SK-N-MC (cell line): ENCODE data around the gene ITGAD.
"Not testable (repeated sequence)": the region's sequence is repeated elsewhere in the genome, so short reads cannot be mapped to it uniquely, and the experiment has no call there.

Source experiments
- DNase-seq: peaks from one replicate; pipeline ENCODE4 v3.0.0-alpha.2; 2011; ENCODE audit warnings: low read depth, low spot score
- H3K27ac ChIP-seq: fragments of 200-600 bp; sonication (generic); 2 replicates; pipeline ENCODE4 v1.5.1; 2016; ENCODE audit warnings: mixed run types
- H3K36me3 ChIP-seq: fragments of 200-600 bp; sonication (generic); 2 replicates; pipeline ENCODE4 v1.6.1; 2017; ENCODE audit warnings: antibody characterized with exemption, low read length, mixed read lengths; ENCODE audit not compliant: insufficient read depth
- H3K4me3 ChIP-seq: fragments of 200-600 bp; sonication (generic); 2 replicates; pipeline ENCODE4 v1.5.1; 2016
- H3K9ac ChIP-seq: fragments of 200-600 bp; sonication (generic); 2 replicates; pipeline ENCODE4 v1.8.0; 2017; ENCODE audit warnings: mixed run types, mixed read lengths; ENCODE audit not compliant: insufficient read length
- H3K9me3 ChIP-seq: fragments of 200-600 bp; sonication (generic); 2 replicates; pipeline ENCODE4 v1.6.1; 2017; ENCODE audit warnings: low read depth, mild to moderate bottlenecking, antibody characterized with exemption, low read length, moderate library complexity, mixed read lengths
- EZH2 ChIP-seq: fragments of 200-600 bp; sonication (generic); IDR thresholded peaks from one replicate; pipeline ENCODE4 v1.6.1; 2017; ENCODE audit warnings: antibody characterized with exemption
- FOXP2 ChIP-seq: optimal IDR thresholded peaks from 2 replicates; pipeline ENCODE3; 2011; ENCODE audit warnings: mild to moderate bottlenecking, moderate library complexity; ENCODE audit not compliant: insufficient read depth; ENCODE audit errors: extremely low read length, control extremely low read depth
- POLR2AphosphoS5 ChIP-seq: IDR thresholded peaks from 2 replicates; pipeline ENCODE4 v1.6.1; 2012; ENCODE audit warnings: mild to moderate bottlenecking, low read depth, low read length, borderline replicate concordance

Gene ITGAD

GRCh38 chr16:31407406-31407805 is 14.3 kb downstream of the ITGAD start:
- Histone ChIP-seq H3K27ac (no peak overlapping the region), H3K36me3 (no peaks in the 10 kb centered on the region), H3K9me3 (no peaks in the 10 kb centered on the region), H3K9ac (no peak overlapping the region), H3K4me3 (no peak overlapping the region)
- TF ChIP-seq FOXP2, result no peak
- no peak for TF ChIP-seq POLR2AphosphoS5
- no peak for DNase-seq

- H3K9me3 ChIP-seq, result no peaks in the 10 kb centered on the region
- DNase-seq, result no peak
- no peak overlapping the region for H3K9ac ChIP-seq
- no peaks in the 10 kb centered on the region for H3K36me3 ChIP-seq
- TF ChIP-seq FOXP2 (no peak), POLR2AphosphoS5 (no peak), EZH2 (no peak)
- no peak overlapping the region for H3K4me3 ChIP-seq
- H3K27ac ChIP-seq, result no peak overlapping the region
These were observed 16.3 kb downstream of the ITGAD start for GRCh38 chr16:31409433-31409832.

- no peak overlapping the region for H3K4me3 ChIP-seq
- H3K27ac ChIP-seq, result no peak overlapping the region
These were observed 16.9 kb downstream of the ITGAD start for GRCh38 chr16:31410082-31410481.

DNA sequence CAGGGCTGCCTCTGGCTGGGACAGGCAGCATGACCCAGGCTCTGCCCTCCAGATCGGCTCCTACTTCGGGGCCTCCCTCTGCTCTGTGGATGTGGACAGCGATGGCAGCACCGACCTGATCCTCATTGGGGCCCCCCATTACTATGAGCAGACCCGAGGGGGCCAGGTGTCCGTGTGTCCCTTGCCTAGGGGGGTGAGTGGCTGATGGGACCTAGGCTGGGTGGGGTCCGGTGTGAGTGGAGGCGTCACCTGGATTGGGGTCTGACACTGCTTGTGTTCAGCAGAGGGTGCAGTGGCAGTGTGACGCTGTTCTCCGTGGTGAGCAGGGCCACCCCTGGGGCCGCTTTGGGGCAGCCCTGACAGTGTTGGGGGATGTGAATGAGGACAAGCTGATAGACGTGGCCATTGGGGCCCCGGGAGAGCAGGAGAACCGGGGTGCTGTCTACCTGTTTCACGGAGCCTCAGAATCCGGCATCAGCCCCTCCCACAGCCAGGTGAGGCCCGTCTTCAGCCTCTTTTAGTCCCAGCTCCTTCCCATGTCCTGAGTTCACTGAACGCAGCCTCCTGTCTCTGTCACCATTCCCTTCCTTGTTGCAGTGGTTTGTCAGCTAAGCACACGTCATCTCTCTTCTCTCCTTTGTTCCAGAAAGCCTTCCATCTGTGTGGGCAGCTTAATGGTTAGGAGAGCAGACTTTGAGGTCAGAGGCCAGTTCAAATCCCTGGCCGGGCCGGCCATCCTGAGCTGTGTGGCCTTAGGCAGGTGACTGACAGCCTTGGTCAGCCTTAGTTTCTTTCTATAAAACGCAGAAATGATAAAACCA is 18.1 kb downstream of the ITGAD start:
- Histone ChIP-seq H3K36me3 (no peaks in the 10 kb centered on the region), H3K9me3 (no peaks in the 10 kb centered on the region), H3K4me3 (no peak overlapping the region), H3K27ac (no peak overlapping the region), H3K9ac (no peak overlapping the region)
- no peak for DNase-seq
- no peak for TF ChIP-seq FOXP2
- TF ChIP-seq EZH2, result no peak
- TF ChIP-seq POLR2AphosphoS5, result no peak

More at GRCh38 chr16:31410082-31410481, 16.9 kb downstream of the ITGAD start:
- H3K9me3 ChIP-seq, result no peaks in the 10 kb centered on the region
- no peak for TF ChIP-seq POLR2AphosphoS5
- no peak for TF ChIP-seq EZH2
- no peak overlapping the region for H3K9ac ChIP-seq
- DNase-seq, result no peak
- no peaks in the 10 kb centered on the region for H3K36me3 ChIP-seq

- no peaks in the 10 kb centered on the region for H3K36me3 ChIP-seq
- H3K4me3 ChIP-seq, result no peak overlapping the region
- no peaks in the 10 kb centered on the region for H3K9me3 ChIP-seq
- TF ChIP-seq POLR2AphosphoS5, result no peak
- TF ChIP-seq EZH2, result no peak
- no peak for TF ChIP-seq FOXP2
- no peak for DNase-seq
- no peak overlapping the region for H3K27ac ChIP-seq
- no peak overlapping the region for H3K9ac ChIP-seq
These were observed 19.6 kb downstream of the ITGAD start for GRCh38 chr16:31412750-31413149.

DNA sequence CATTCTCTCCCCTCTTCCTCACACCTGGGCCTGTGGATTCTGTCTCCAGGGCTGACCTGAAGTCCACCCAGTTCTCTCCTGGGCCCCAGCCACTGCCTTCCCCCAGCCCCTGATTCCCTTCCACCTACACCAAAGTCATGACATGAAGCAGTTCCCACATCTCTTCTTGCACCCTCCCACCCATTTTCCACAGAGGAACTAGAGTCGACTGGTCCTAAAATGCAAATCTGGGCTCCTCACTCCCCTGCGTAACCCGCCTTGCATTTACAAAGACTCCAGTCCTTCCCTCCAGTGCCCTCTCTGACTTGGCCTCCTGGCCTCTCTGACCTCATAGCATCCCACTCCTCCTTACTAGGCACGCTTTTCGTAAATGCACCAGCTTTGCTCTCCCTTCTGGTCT is 20.2 kb downstream of the ITGAD start:
- no peaks in the 10 kb centered on the region for H3K36me3 ChIP-seq
- no peak overlapping the region for H3K9ac ChIP-seq
- H3K9me3 ChIP-seq, result no peaks in the 10 kb centered on the region
- no peak for TF ChIP-seq POLR2AphosphoS5
- TF ChIP-seq EZH2, result no peak
- TF ChIP-seq FOXP2, result no peak
- H3K4me3 ChIP-seq, result no peak overlapping the region
- no peak overlapping the region for H3K27ac ChIP-seq
- no peak for DNase-seq

DNA sequence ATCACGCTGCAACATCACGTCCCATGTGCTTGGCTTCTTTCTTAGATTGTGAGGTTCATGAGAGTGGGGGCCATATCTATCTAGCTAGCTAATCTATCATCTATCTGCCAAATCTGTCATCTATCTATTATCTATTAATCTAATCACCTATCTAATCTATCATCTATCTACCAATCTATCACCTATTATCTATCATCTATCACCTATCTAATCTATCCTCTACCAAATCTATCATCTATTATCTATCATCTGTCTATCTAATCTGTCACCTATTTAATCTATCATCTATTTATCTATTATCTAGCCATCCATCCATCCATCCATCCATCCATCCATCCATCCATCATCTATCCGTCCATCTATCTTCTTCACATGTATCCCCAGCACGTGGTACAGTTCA is 20.8 kb downstream of the ITGAD start:
- Histone ChIP-seq H3K9ac (no peak overlapping the region), H3K9me3 (no peaks in the 10 kb centered on the region), H3K4me3 (no peak overlapping the region), H3K27ac (no peak overlapping the region), H3K36me3 (no peaks in the 10 kb centered on the region)
- TF ChIP-seq FOXP2 (no peak), POLR2AphosphoS5 (no peak), EZH2 (no peak)
- no peak for DNase-seq

- Histone ChIP-seq H3K27ac (no peak overlapping the region), H3K9ac (no peak overlapping the region), H3K4me3 (no peak overlapping the region), H3K9me3 (no peaks in the 10 kb centered on the region), H3K36me3 (no peaks in the 10 kb centered on the region)
- TF ChIP-seq FOXP2 (no peak), POLR2AphosphoS5 (no peak), EZH2 (no peak)
- DNase-seq, result no peak
These were observed 21.6 kb downstream of the ITGAD start for GRCh38 chr16:31414706-31415105.

DNA sequence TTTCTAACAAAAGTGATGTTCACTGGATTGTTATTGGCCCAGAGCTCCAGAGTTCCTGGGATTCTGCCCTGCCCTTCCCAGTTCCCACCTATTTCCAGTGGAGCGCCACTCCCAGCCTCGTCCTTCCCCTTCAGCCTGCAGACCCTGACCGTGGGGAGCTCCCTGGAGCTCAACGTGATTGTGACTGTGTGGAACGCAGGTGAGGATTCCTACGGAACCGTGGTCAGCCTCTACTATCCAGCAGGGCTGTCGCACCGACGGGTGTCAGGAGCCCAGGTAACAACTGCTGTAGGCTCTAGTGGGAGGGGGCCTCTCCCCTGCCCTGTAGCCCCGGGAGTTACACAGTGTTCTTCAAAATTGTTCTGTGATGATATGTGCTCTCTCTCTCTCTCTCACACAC is 23.2 kb downstream of the ITGAD start:
- no peak overlapping the region for H3K9ac ChIP-seq
- no peaks in the 10 kb centered on the region for H3K36me3 ChIP-seq
- H3K4me3 ChIP-seq, result no peak overlapping the region
- H3K9me3 ChIP-seq, result no peaks in the 10 kb centered on the region
- TF ChIP-seq POLR2AphosphoS5, result no peak
- no peak overlapping the region for H3K27ac ChIP-seq
- DNase-seq, result no peak

DNA sequence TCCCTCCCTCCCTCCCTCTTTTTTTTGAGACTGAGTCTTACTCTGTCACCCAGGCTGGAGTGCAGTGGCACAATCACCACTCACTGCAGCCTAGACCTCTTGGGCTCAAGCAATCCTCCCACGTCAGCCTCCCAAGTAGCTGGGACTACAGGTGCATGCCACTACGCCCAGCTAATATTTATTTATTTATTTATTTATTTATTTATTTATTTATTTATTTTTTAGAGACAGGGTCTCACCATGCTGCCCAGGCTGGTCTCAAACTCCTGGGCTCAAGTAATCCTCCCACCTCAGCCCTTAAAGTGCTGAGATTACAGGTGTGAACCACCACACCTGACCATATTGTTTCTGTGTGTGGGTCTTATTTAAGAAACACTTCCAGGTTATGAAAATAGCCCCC is 23.9 kb downstream of the ITGAD start:
- DNase-seq, H3K9ac ChIP-seq, H3K4me3 ChIP-seq: not testable (repeated sequence)

More for the DNA sequence above, 23.9 kb downstream of the ITGAD start:
- H3K36me3 ChIP-seq, H3K9me3 ChIP-seq, H3K27ac ChIP-seq: not testable (repeated sequence)
